Cardiac muscle cell (in vitro differentiated cells and primary cell): Measurements from ENCODE around the gene TMEM187. TPM values are rescaled to one million over a fixed set of nuclear protein-coding genes. Genes with fewer than 3 reads are reported as not detected.

Experiments
- DNase-seq, 2 donors: peaks; one replicate each; pipeline versions ENCODE4 v3.0.0 to v3.0.0-alpha.2; 2010 to 2017; ENCODE audit warnings: low read depth in 1 of 2, low spot score in 1 of 2
- H3K27ac ChIP-seq: fragments of 200-600 bp; sonication (generic); 2 replicates; pipeline ENCODE4 v1.5.1; 2016
- H3K27me3 ChIP-seq: fragments of 200-600 bp; sonication (generic); 2 replicates; pipeline ENCODE4 v1.6.0; 2016; ENCODE audit warnings: control low read depth
- H3K36me3 ChIP-seq: fragments of 200-600 bp; sonication (generic); 2 replicates; pipeline ENCODE4 v1.5.1; 2016; ENCODE audit warnings: control low read depth
- H3K4me1 ChIP-seq: fragments of 200-600 bp; sonication (generic); 2 replicates; pipeline ENCODE4 v1.8.1; 2017; ENCODE audit warnings: low read depth, mild to moderate bottlenecking, mixed run types
- H3K4me3 ChIP-seq: fragments of 200-600 bp; sonication (generic); 2 replicates; pipeline ENCODE4 v1.5.1; 2016; ENCODE audit warnings: mild to moderate bottlenecking
- H3K9me3 ChIP-seq: fragments of 200-600 bp; sonication (generic); 2 replicates; pipeline ENCODE4 v1.5.1; 2017; ENCODE audit warnings: low read depth, mild to moderate bottlenecking, control low read depth
- CTCF ChIP-seq: IDR thresholded peaks from 2 replicates; pipeline ENCODE4 v1.5.1; 2012; ENCODE audit warnings: low read depth, mild to moderate bottlenecking, low read length
- polyA plus RNA-seq: library from polyadenylated mRNA; unstranded; fragments of >200 nt; fragmentation: Nextera tagmentation; extraction: Ambion mirVana; gene quantifications from 2 replicates; pipeline ENCODE4 v1.2.1, GENCODE V29; 2016
- total RNA-seq: library from RNA; depleted of rRNA; stranded (reverse); fragments of >200 nt; gene quantifications from 2 replicates; pipeline ENCODE4 v1.2.3, GENCODE V29; 2016

TMEM187 gene
- total and polyA plus RNA-seq, 2 experiments from 2014 or later, result 12.9 TPM

- no peak overlapping the region for H3K4me3 ChIP-seq
- H3K27ac ChIP-seq, result no peak overlapping the region
- H3K4me1 ChIP-seq, result no peaks in the 10 kb centered on the region
- H3K9me3 ChIP-seq, result no peaks in the 10 kb centered on the region
- TF ChIP-seq CTCF, result no peak
- H3K27me3 ChIP-seq, result no peaks in the 10 kb centered on the region
- no peak for DNase-seq
- H3K36me3 ChIP-seq, result no peaks in the 10 kb centered on the region
These were observed 12.9 kb upstream of the TMEM187 start for GRCh38 chrX:153959649-153960048.

DNA sequence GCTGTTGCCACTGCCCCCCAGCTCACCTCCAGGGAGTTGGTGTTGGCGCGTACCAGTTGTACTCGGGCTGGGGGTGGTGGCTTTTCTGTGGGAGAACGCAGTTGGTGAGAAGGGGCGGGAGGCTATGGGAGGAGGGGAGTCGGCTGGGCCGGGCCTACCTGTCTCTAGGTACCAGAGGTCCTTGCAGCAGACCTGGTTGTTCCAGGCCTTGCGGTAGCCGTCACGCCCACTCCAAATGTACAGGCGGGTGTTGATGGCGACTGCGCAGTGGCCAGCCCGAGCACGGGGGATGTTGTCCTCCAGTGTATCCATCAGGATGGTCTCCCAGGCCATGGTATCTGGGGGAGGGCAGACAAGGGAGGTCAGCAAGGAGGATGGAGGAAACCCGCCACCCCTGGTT lies 12.5 kb upstream of the TMEM187 start:
- H3K4me3 ChIP-seq, result no peak overlapping the region
- H3K36me3 ChIP-seq, result no peaks in the 10 kb centered on the region
- H3K27me3 ChIP-seq, result no peaks in the 10 kb centered on the region
- no peaks in the 10 kb centered on the region for H3K9me3 ChIP-seq
- no peaks in the 10 kb centered on the region for H3K4me1 ChIP-seq
- H3K27ac ChIP-seq, result no peak overlapping the region
- no peak for DNase-seq
- no peak for TF ChIP-seq CTCF

GRCh38 chrX:153960786-153961185 lies 11.8 kb upstream of the TMEM187 start:
- Histone ChIP-seq H3K4me3 (no peak overlapping the region), H3K9me3 (no peaks in the 10 kb centered on the region), H3K4me1 (no peaks in the 10 kb centered on the region), H3K27ac (no peak overlapping the region), H3K27me3 (no peaks in the 10 kb centered on the region), H3K36me3 (no peaks in the 10 kb centered on the region)
- no peak for DNase-seq
- TF ChIP-seq CTCF, result no peak

DNA sequence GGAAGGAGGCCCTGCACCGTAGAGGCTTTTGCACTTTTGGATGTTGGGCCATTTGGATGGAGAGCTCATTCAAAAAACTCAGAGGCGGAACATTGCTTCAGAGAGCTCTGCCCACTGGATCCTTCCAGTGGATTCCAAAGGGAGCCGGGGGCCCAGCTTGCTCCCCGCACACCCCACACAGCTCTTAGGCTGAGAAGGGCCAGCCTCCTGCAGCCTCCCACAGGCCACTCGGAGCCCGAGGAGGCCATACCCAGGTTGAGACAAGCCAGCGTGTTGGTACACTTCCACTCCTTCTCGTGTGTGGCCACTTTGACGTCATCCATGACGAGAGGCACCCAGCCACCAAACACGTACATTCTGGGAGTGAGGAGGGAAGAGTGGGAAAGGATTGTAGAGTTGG lies 11.3 kb upstream of the TMEM187 start:
- DNase-seq, result no peak
- H3K4me3 ChIP-seq, result no peak overlapping the region
- H3K36me3 ChIP-seq, result no peaks in the 10 kb centered on the region
- H3K4me1 ChIP-seq, result no peaks in the 10 kb centered on the region
- no peak for TF ChIP-seq CTCF
- no peak overlapping the region for H3K27ac ChIP-seq
- no peaks in the 10 kb centered on the region for H3K27me3 ChIP-seq
- H3K9me3 ChIP-seq, result no peaks in the 10 kb centered on the region

DNA sequence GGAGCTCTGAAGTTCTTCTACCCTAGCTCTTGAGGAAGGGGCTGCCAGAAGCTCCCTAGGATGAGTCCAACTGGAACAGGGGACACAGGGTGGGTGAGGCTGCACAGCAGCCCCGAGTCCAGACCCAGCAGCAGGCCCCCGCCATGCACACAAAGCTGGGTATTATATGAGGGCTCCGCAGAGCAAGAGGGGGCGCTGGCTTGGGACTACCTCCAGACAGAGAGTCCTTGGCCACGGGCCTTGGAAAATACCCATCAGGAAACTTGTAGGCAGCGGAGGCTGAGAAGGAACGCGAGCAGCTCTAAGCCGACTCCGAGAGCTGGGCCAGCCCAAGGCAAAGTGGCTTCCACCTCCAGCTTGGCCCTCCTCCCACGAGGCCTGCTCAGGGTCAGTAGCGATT lies 9.0 kb upstream of the TMEM187 start:
- no peaks in the 10 kb centered on the region for H3K36me3 ChIP-seq
- H3K9me3 ChIP-seq, result no peaks in the 10 kb centered on the region

More for the DNA sequence above, 9.0 kb upstream of the TMEM187 start:
- Histone ChIP-seq H3K27ac (no peak overlapping the region), H3K27me3 (no peaks in the 10 kb centered on the region), H3K4me3 (no peak overlapping the region), H3K4me1 (no peaks in the 10 kb centered on the region)
- DNase-seq, result no peak
- TF ChIP-seq CTCF, result no peak
